ENCODE measurements around the gene SLC39A11. TPM values are rescaled to one million over a fixed set of nuclear protein-coding genes. Genes with fewer than 3 reads are reported as not detected.

Gene SLC39A11
- total RNA-seq, 1 experiment from 2014 or later: 18.9 TPM

DNA sequence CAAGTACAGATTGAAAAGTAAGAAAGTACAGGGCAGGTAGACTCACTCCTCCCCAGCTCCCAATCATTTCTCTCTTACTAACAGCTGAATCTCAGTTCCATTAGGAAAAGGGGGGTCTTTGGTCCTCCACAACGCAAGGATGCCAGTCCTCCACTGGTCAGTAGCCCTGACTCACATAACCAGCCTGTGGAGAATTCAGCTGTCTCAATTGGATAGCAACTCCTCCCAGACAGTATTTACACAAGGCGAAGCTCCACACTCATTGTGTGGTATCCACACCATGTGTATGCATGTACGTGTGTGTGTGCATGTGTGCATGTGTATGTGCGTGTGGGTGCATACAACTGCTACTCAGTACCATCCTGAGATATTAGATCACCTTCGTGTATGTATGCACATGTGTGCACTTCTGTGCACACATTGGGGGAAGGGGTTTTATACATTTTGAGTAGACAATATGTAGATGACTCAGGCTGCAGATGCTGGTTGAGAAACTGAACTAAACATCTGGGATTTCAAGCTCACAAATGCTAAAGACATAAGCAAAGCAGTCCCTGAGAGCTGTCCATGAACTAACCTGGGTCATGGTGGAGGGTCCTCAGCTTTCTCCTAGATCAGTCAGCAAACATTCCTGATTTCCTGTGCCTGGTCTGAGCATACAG is 240.1 kb downstream of the SLC39A11 start:
- Mint-ChIP-seq H3K9me3 (no peaks in the 10 kb centered on the region; the same call in 1 of the 2 replicates), H3K4me3 (no peak overlapping the region), H3K36me3 (no peaks in the 10 kb centered on the region), H3K4me1 (peaks cover 11% of the 10 kb centered on the region), H3K27ac (no peak overlapping the region), H3K27me3 (ENCODE audit: low read depth) (no peaks in the 10 kb centered on the region)
- ChIA-PET CTCF (interaction anchor here (0.7 kb wide), 1 partner anchor 24 kb away, joined by 4 read pairs; no protein-coding TSS in a partner anchor), POLR2A (interaction anchor here (0.7 kb wide), 1 partner anchor 1315 kb away, joined by 9 read pairs; no protein-coding TSS in a partner anchor)
- no peak for DNase-seq (ENCODE audit: low spot score)
- TF ChIP-seq, protein P1, sequence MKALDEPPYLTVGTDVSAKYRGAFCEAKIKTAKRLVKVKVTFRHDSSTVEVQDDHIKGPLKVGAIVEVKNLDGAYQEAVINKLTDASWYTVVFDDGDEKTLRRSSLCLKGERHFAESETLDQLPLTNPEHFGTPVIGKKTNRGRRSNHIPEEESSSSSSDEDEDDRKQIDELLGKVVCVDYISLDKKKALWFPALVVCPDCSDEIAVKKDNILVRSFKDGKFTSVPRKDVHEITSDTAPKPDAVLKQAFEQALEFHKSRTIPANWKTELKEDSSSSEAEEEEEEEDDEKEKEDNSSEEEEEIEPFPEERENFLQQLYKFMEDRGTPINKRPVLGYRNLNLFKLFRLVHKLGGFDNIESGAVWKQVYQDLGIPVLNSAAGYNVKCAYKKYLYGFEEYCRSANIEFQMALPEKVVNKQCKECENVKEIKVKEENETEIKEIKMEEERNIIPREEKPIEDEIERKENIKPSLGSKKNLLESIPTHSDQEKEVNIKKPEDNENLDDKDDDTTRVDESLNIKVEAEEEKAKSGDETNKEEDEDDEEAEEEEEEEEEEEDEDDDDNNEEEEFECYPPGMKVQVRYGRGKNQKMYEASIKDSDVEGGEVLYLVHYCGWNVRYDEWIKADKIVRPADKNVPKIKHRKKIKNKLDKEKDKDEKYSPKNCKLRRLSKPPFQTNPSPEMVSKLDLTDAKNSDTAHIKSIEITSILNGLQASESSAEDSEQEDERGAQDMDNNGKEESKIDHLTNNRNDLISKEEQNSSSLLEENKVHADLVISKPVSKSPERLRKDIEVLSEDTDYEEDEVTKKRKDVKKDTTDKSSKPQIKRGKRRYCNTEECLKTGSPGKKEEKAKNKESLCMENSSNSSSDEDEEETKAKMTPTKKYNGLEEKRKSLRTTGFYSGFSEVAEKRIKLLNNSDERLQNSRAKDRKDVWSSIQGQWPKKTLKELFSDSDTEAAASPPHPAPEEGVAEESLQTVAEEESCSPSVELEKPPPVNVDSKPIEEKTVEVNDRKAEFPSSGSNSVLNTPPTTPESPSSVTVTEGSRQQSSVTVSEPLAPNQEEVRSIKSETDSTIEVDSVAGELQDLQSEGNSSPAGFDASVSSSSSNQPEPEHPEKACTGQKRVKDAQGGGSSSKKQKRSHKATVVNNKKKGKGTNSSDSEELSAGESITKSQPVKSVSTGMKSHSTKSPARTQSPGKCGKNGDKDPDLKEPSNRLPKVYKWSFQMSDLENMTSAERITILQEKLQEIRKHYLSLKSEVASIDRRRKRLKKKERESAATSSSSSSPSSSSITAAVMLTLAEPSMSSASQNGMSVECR (CRISPR knock-in tag; IDR thresholded peaks at IDR 0.05; ENCODE audit: borderline replicate concordance): no peak
- ATAC-seq: no peak

DNA sequence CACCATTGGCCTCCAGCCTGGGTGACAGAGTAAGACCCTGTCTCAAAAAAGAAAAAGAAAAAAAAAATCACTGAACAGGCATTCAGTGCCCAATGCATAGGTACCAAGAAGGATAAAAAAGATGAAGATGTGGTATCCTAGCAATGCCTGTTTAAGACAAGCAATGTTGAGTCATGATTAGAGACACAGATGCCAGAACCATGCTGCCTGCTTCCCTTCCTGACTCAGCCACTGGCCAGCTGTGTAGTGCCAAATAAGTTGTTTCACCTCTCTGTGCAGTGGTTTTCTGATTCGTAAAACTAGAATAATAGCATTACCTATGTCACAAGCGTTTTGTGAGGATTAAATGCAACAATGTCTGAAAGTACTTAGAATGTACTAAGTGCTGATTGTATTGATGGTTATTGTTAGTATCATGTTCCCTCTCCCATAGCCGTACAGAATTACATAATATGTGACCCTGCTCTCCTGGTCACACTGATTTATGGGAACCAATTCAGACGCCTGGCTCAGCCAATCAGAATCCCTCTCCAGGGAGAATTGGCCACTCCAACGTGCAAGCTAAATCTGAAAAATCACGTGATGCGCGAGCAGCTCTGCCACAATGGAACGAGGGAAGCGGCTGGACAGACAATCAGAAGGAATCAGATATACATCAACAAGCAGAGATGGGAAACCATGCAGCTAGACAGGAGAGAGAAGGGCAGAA is 241.9 kb downstream of the SLC39A11 start:
- H3K36me3 Mint-ChIP-seq: no peaks in the 10 kb centered on the region
- peaks cover 11% of the 10 kb centered on the region for H3K4me1 Mint-ChIP-seq
- no peak for ATAC-seq
- no peak overlapping the region for H3K4me3 Mint-ChIP-seq
- POLR2A ChIA-PET: no interaction called here
- H3K27ac Mint-ChIP-seq: no peak overlapping the region
- DNase-seq (ENCODE audit: low spot score): no peak
- CTCF ChIA-PET: no interaction called here
- H3K9me3 Mint-ChIP-seq: no peaks in the 10 kb centered on the region; the same call in 1 of the 2 replicates
- TF ChIP-seq, protein P2, sequence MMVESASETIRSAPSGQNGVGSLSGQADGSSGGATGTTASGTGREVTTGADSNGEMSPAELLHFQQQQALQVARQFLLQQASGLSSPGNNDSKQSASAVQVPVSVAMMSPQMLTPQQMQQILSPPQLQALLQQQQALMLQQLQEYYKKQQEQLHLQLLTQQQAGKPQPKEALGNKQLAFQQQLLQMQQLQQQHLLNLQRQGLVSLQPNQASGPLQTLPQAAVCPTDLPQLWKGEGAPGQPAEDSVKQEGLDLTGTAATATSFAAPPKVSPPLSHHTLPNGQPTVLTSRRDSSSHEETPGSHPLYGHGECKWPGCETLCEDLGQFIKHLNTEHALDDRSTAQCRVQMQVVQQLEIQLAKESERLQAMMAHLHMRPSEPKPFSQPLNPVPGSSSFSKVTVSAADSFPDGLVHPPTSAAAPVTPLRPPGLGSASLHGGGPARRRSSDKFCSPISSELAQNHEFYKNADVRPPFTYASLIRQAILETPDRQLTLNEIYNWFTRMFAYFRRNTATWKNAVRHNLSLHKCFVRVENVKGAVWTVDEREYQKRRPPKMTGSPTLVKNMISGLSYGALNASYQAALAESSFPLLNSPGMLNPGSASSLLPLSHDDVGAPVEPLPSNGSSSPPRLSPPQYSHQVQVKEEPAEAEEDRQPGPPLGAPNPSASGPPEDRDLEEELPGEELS (CRISPR knock-in tag; IDR thresholded peaks at IDR 0.05): no peak
- TF ChIP-seq NFYB (CRISPR knock-in tag; conservative IDR thresholded peaks at IDR 0.05; ENCODE audit: low read depth) (no peak), ZNF232 (CRISPR knock-in tag; IDR thresholded peaks at IDR 0.05) (no peak), JAZF1 (CRISPR knock-in tag; IDR thresholded peaks at IDR 0.05) (no peak), ZNF396 (CRISPR knock-in tag; IDR thresholded peaks at IDR 0.05; ENCODE audit: borderline replicate concordance) (no peak), JUN (CRISPR knock-in tag; IDR thresholded peaks at IDR 0.05) (no peak), TCF7 (CRISPR knock-in tag; IDR thresholded peaks at IDR 0.05; ENCODE audit: low read depth) (no peak)
- TF ChIP-seq, protein P3, sequence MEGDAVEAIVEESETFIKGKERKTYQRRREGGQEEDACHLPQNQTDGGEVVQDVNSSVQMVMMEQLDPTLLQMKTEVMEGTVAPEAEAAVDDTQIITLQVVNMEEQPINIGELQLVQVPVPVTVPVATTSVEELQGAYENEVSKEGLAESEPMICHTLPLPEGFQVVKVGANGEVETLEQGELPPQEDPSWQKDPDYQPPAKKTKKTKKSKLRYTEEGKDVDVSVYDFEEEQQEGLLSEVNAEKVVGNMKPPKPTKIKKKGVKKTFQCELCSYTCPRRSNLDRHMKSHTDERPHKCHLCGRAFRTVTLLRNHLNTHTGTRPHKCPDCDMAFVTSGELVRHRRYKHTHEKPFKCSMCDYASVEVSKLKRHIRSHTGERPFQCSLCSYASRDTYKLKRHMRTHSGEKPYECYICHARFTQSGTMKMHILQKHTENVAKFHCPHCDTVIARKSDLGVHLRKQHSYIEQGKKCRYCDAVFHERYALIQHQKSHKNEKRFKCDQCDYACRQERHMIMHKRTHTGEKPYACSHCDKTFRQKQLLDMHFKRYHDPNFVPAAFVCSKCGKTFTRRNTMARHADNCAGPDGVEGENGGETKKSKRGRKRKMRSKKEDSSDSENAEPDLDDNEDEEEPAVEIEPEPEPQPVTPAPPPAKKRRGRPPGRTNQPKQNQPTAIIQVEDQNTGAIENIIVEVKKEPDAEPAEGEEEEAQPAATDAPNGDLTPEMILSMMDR (IDR thresholded peaks at IDR 0.05): no peak
- TF ChIP-seq, protein P4, sequence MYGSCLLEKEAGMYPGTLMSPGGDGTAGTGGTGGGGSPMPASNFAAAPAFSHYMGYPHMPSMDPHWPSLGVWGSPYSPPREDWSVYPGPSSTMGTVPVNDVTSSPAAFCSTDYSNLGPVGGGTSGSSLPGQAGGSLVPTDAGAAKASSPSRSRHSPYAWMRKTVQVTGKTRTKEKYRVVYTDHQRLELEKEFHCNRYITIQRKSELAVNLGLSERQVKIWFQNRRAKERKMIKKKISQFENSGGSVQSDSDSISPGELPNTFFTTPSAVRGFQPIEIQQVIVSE (CRISPR knock-in tag; IDR thresholded peaks at IDR 0.05; ENCODE audit: borderline replicate concordance): no peak
- TF ChIP-seq, protein P5, sequence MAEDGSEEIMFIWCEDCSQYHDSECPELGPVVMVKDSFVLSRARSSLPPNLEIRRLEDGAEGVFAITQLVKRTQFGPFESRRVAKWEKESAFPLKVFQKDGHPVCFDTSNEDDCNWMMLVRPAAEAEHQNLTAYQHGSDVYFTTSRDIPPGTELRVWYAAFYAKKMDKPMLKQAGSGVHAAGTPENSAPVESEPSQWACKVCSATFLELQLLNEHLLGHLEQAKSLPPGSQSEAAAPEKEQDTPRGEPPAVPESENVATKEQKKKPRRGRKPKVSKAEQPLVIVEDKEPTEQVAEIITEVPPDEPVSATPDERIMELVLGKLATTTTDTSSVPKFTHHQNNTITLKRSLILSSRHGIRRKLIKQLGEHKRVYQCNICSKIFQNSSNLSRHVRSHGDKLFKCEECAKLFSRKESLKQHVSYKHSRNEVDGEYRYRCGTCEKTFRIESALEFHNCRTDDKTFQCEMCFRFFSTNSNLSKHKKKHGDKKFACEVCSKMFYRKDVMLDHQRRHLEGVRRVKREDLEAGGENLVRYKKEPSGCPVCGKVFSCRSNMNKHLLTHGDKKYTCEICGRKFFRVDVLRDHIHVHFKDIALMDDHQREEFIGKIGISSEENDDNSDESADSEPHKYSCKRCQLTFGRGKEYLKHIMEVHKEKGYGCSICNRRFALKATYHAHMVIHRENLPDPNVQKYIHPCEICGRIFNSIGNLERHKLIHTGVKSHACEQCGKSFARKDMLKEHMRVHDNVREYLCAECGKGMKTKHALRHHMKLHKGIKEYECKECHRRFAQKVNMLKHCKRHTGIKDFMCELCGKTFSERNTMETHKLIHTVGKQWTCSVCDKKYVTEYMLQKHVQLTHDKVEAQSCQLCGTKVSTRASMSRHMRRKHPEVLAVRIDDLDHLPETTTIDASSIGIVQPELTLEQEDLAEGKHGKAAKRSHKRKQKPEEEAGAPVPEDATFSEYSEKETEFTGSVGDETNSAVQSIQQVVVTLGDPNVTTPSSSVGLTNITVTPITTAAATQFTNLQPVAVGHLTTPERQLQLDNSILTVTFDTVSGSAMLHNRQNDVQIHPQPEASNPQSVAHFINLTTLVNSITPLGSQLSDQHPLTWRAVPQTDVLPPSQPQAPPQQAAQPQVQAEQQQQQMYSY (CRISPR knock-in tag; IDR thresholded peaks at IDR 0.05): no peak
- TF ChIP-seq, protein P6, sequence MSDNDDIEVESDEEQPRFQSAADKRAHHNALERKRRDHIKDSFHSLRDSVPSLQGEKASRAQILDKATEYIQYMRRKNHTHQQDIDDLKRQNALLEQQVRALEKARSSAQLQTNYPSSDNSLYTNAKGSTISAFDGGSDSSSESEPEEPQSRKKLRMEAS (CRISPR knock-in tag; IDR thresholded peaks at IDR 0.05): no peak
- no peaks in the 10 kb centered on the region for H3K27me3 Mint-ChIP-seq (ENCODE audit: low read depth)
